HPDE6-E6E7 (cell line): Measurements from ENCODE around the gene RUSC1.
"Not testable (repeated sequence)": the region's sequence is repeated elsewhere in the genome, so short reads cannot be mapped to it uniquely, and the experiment has no call there.

Experiments used
- DNase-seq: peaks from one replicate; pipeline ENCODE4 v3.0.0; 2011; ENCODE audit warnings: missing footprints; ENCODE audit errors: extremely low spot score

The RUSC1 gene

GRCh38 chr1:155322571-155322952 lies 1.9 kb downstream of the RUSC1 start:
- DNase-seq, result no peak

GRCh38 chr1:155322953-155323728 lies 2.4 kb downstream of the RUSC1 start:
- peak; percentile 88 for DNase-seq

GRCh38 chr1:155323729-155324036 lies 3.0 kb downstream of the RUSC1 start:
- peak; percentile 74 for DNase-seq

- DNase-seq, result peak; percentile 93
These were observed 3.5 kb downstream of the RUSC1 start for GRCh38 chr1:155324037-155324716.

GRCh38 chr1:155324717-155325602 lies 4.3 kb downstream of the RUSC1 start:
- DNase-seq, result no peak

- DNase-seq, result no peak
These were observed 4.9 kb downstream of the RUSC1 start for GRCh38 chr1:155325603-155325893.

GRCh38 chr1:155326020-155326526 lies 5.4 kb downstream of the RUSC1 start:
- no peak for DNase-seq

GRCh38 chr1:155326631-155327037 lies 5.9 kb downstream of the RUSC1 start:
- DNase-seq, result no peak

- no peak for DNase-seq
These were observed 7.3 kb downstream of the RUSC1 start for GRCh38 chr1:155327981-155328380.

- DNase-seq, result not testable (repeated sequence)
These were observed 8.2 kb downstream of the RUSC1 start for GRCh38 chr1:155328856-155329255.

GRCh38 chr1:155329980-155330598 lies 9.4 kb downstream of the RUSC1 start:
- DNase-seq, result no peak

- DNase-seq, result no peak
These were observed 14.3 kb downstream of the RUSC1 start for GRCh38 chr1:155334962-155335361.

GRCh38 chr1:155339515-155340097 lies 18.9 kb downstream of the RUSC1 start:
- no peak for DNase-seq

GRCh38 chr1:155342842-155343241 lies 22.1 kb downstream of the RUSC1 start:
- no peak for DNase-seq

- no peak for DNase-seq
These were observed 31.9 kb downstream of the RUSC1 start for GRCh38 chr1:155352631-155353030.

- no peak for DNase-seq
These were observed 39.4 kb downstream of the RUSC1 start for GRCh38 chr1:155360051-155360450.

- no peak for DNase-seq
These were observed 58.5 kb downstream of the RUSC1 start for GRCh38 chr1:155379180-155379579.

- no peak for DNase-seq
These were observed 59.0 kb downstream of the RUSC1 start for GRCh38 chr1:155379631-155380090.
